NCI-H2029 treated with DMSO at 0.1 percent for 48 hours (cell line): Measurements from ENCODE around the gene CCAR1.
"Not testable (repeated sequence)": the region's sequence is repeated elsewhere in the genome, so short reads cannot be mapped to it uniquely, and the experiment has no call there.

Experiments used
- DNase-seq: peaks from one replicate; lab custom pipeline; 2025; lab: John Stamatoyannopoulos, UW

The CCAR1 gene

GRCh38 chr10:68759967-68760366 lies 38.9 kb downstream of the CCAR1 start:
- DNase-seq = no peak

GRCh38 chr10:68767407-68767806 lies 46.4 kb downstream of the CCAR1 start:
- DNase-seq = not testable (repeated sequence)

DNA sequence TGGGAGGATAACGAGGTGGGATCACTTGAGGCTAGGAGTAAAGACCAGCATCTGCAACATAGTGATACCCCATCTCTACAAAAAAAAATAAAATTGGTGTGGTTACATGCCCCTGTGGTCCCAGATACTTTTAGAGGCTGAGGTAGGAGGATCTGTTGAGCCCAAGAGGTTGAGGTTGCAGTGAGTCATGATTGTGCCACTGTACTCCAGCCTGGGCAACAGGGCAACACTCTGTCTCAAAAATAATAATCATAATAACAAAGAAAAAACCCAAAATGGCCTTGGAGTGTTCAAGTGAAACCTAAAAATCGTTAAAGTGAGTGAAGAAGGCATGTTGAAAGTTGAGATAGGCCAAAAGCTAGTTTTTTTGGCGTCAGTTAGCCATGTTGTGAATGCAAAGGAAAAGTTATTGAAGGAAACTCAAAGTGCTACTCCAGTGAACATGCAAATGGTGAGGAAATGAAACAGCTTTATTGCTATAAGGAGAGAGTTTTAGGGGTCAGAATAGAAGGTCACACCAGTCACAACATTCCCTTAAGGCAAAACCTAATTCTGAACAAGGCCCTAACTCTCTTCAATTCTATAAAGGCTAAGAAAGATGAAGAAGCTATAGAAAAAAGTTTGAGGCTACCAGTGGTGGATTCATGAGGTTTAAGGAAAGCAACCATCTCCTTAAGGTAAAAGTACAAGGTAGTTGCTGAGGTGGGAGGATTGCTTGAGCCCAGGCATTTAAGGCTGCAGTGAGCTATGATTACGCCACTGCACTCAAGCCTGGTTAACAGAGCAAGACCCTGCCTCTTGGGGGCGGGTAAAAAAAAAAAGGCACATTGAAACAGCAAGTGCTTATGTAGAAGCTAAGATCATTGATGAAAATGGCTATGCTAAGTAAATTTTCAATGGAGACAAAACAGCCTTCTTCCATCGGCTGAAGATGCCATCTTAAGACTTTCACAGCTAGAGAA lies 60.9 kb downstream of the CCAR1 start:
- DNase-seq = no peak

- DNase-seq = no peak
These were observed 63.4 kb downstream of the CCAR1 start for GRCh38 chr10:68784476-68784875.

DNA sequence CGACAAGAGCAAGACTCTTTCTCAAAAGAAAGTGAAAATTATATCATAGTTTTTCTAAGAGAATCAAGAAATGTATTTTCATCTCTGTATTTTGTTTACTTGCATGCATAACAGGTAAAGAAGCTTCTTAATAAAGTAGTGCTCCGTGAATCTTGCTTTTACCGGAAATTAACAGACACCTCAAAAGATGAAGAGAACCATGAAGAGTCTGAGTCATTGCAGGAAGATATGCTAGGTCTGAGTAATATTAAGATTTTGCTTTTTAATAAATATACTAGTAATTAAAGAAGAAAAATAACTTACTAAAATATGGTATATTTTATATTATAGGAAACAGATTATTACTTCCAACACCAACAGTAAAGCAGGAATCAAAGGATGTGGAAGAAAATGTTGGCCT lies 66.8 kb downstream of the CCAR1 start:
- no peak for DNase-seq

- no peak for DNase-seq
These were observed 69.4 kb downstream of the CCAR1 start for GRCh38 chr10:68790476-68790875.

DNA sequence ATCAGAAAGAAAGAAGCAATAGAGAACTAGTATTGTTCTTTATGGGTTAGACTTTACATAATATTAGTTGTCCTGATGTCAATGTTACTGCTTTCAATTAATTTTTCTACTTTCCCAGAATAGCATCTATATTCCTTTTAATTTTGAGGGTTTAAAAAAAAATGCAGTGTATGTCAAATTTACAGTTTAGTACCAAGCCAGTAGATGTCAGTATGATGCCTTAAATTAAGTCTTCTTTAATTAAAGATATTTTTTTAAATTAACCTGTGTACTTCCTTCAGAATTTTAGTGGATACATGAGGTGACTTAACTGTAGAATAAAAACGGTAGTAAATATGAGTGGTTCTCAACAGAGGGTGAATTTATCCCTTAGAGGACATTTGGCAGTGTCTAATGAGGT lies 71.1 kb downstream of the CCAR1 start:
- DNase-seq = no peak

GRCh38 chr10:68795886-68796532 lies 75.0 kb downstream of the CCAR1 start:
- DNase-seq = no peak

GRCh38 chr10:68796605-68797004 lies 75.6 kb downstream of the CCAR1 start:
- no peak for DNase-seq

GRCh38 chr10:68800211-68800610 lies 79.2 kb downstream of the CCAR1 start:
- no peak for DNase-seq

DNA sequence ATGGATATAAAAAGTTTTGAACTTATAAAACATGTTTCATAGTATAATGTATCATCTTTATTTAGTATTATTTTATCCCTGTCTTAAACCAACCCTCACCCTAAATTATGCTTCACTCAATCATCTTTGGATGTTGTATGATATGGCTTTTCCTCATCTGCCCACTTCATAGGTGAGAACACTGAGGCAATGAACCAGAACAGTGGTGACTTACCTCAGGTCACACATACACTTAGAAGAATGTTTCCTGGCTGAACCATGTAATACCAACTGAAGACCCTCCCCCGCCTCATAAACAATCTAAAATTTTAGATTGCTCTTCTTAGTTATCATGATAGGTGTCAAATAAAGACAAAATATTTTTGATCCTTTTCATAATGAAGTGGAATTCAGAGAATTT lies 83.7 kb downstream of the CCAR1 start:
- DNase-seq = no peak

DNA sequence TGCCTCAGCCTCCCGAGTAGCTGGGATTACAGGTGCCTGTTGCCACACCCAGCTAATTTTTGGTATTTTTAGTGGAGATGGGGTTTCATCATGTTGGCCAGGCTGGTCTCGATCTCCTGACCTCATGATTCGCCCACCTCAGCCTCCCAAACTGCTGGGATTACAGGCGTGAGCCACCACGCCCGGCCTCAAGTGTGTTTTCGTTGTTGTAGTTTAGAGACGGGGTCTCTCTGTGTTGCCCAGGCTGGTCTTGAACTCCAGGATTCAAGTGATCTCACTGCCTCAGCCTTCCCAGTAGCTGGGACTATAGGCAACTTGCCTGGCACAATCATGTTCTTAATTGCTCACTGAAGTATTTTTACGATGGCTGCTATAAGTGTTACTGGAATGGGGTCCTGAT lies 89.8 kb downstream of the CCAR1 start:
- not testable (repeated sequence) for DNase-seq

GRCh38 chr10:68811314-68812009 lies 90.4 kb downstream of the CCAR1 start:
- no peak for DNase-seq

DNA sequence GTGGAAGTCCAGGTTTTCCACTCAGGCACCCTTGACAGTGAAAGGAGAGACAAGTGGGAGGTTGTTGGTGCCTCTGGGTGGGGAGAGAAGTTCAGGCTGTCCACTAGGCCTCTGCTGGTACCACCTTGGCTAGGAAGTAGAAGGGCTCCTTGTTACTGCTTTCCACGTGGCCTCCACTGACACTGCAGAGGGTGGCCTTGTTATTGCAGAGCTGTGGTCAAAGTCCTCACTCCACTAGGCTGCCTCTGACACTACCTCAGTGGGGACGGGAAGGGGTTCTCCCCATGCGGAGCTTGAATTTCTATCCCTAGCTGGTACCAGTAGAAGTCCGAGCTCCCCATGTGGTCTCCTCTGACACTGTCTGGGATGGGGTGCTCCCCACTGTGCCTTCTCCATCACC lies 91.4 kb downstream of the CCAR1 start:
- DNase-seq = no peak

DNA sequence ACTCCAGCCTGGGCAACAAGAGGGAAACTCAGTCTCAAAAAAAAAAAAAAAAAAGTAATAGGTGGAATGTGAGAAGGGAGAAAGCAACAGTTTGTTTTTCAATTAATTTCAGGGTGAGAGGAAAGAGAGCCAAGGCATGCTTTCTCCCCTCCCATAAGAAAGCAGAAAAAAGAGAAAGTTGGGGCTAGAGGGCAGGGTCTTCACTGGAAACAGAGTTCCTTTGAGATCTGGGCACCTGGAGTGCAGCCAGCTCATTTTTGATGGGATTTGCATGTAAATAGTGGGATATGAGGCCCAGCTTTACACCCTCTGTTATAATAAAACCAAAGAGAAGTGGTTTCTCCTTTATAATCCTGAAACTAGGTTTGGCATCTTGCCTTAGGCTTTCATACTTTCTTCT lies 92.5 kb downstream of the CCAR1 start:
- DNase-seq = no peak

DNA sequence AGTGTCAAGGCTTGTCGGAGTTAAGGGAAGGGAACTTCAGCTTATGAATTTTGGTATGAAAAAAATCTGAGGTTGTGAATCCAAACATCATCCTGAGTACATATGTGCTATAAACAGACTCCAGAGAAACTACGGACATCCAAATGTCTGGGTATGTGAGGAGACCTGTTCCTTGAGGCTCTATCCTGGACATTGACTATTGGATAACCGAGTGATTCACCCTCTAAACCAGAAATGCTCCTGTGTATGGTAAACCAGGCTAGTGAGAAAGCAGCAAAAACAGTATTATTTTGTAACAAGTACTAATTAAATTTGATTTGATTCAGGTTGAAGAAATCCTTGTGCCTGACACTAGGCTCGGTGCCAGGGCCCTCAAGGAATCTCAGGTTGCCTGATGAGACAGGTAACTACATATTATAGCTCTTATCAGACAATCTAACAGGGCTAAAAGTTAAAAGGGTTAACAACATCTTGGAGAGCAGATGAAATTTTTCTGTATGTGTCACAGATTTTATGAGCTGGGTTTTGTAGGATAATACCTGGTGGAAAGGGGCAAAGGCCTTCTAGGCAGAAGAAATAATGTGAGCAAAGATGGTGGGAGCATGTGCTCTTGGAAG lies 95.9 kb downstream of the CCAR1 start:
- no peak for DNase-seq

- not testable (repeated sequence) for DNase-seq
These were observed 99.3 kb downstream of the CCAR1 start for GRCh38 chr10:68820359-68820758.

- not testable (repeated sequence) for DNase-seq
These were observed 101.6 kb downstream of the CCAR1 start for GRCh38 chr10:68822626-68823025.

DNA sequence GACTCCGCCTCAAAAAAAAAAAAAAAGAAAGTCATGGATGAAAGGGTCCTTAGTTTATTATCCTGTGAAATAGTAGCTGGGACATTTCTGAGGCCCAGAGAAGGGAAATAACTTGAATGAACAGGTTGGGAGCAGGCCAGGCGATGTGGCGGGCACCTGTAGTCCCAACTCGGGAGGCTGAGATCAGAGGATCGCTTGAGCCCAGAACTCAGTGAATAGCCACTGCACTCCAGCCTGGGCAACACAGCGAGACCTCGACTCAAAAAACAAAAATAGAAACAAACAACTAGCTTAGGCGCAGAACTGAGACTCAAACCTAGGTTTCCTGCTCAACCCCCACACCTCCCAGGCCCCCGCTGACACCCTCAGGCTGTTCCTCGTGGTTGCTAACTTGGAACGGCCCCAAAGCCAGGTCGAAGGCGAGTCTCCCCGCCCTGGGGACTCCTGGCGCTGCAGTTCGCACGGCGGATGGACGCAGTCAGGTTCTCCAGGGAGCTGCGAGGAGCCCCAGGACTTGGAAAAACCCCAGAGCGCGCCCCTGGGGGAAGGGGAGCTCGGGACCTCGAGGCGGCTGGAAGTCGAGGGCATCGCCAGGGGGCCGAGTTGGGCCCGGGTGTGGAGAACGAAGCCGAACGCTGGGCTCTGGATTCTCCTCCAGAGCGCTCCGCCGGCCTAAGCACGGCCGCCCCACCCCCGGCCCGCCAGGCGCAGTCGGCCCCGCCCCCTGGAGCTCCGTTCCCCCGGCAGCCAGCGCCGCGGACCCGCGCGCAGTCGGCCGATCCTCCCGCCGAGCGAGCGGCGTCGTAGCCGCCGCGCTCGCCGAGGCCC lies 105.9 kb downstream of the CCAR1 start, which contains the start of gene STOX1:
STOX1 (plus strand) TSS at position 768 of the 828 bp plus-strand sequence. CDS start 93 bp downstream, outside the sequence.
- DNase-seq = peak; percentile 1

DNA sequence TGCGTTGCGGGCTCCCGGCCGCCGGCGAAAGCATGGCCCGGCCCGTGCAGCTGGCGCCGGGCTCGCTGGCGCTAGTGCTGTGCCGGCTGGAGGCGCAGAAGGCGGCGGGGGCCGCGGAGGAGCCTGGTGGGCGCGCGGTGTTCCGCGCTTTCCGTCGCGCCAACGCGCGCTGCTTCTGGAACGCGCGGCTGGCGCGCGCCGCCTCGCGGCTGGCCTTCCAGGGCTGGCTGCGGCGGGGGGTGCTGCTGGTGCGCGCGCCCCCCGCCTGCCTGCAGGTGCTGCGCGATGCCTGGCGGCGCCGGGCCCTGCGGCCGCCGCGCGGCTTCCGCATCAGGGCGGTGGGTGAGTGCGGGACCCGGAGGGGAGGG lies 106.5 kb downstream of the CCAR1 start:
- DNase-seq = not testable (repeated sequence)

GRCh38 chr10:68828083-68828601 lies 107.1 kb downstream of the CCAR1 start:
- not testable (repeated sequence) for DNase-seq
